GM12892 (cell line): ENCODE measurements around the gene CLCA2.

Experiments
- POLR2A ChIP-seq: IDR thresholded peaks from 2 replicates; pipeline ENCODE4 v1.6.1; 2011; ENCODE audit warnings: low read depth, low read length, control low read depth
- POLR2AphosphoS5 ChIP-seq: IDR thresholded peaks from 2 replicates; pipeline ENCODE4 v1.6.1; 2011; ENCODE audit warnings: low read depth, low read length, control low read depth
- TAF1 ChIP-seq: IDR thresholded peaks from 2 replicates; pipeline ENCODE4 v1.6.1; 2011; ENCODE audit warnings: low read depth, mild to moderate bottlenecking, control low read depth, low read length, borderline replicate concordance

DNA sequence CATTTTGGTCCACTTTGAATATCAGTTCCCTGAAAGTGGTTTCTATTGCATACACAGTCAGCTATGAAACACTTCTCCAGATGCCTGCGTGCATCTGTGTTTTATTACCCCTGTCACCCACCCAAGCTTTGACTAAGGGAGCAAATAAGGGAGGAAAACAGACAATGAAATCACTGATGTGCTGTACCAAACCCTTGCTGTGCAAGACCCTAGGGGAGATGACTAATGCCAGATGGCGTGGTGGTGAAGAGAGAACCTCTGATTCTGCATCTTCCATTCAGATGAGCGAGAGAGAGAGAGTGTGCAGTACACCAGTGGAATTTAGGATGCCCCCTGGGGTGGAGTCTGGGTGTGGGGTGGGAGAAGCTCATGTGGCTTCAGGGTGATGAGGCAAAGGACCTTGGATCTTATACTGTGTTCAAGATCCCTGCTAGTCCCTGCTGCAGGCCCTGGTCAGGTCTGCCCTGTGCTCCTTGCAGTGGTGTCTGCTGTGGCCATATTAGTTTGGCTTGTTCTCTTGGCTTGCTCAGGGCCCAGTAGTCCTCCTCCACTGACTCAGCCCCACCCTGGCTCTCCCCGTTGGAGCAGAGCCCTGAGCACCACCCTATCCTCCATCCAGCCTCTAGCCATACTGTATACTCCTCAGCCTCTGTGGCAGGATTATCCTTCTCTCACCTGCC, 63.3 kb downstream of the CLCA2 start:
- TF ChIP-seq TAF1 = no peak
- TF ChIP-seq POLR2AphosphoS5 = no peak
- TF ChIP-seq POLR2A = no peak
